Heart right ventricle (tissue), 16 donors: ENCODE data around the gene SNRNP200. TPM values are rescaled to one million over a fixed set of nuclear protein-coding genes. Genes with fewer than 3 reads are reported as not detected.

Source experiments
- ATAC-seq, 8 donors: fragments of 200-7000 bp; cut with Tn5 transposase; one replicate each; pipeline ENCODE4 v1.9.1; 2020; ENCODE audit warnings: mild to moderate bottlenecking in 8 of 8, moderate library complexity in 8 of 8, moderate number of reproducible peaks in 1 of 8
- DNase-seq, 2 donors: peaks; one replicate each; pipeline ENCODE4 v3.0.0-alpha.2; 2020
- H3K27ac ChIP-seq, 10 donors: fragments of 200-600 bp; sonication (generic) in 2 of 10; one replicate each; pipeline versions ENCODE4 v1.5.0 to v1.8.0; 2020 to 2022; ENCODE audit warnings: mild to moderate bottlenecking in 3 of 10
- H3K27me3 ChIP-seq, 7 donors: fragments of 200-600 bp; one replicate each; pipeline ENCODE4 v1.8.0; 2021 to 2022; ENCODE audit warnings: mild to moderate bottlenecking in 2 of 7
- H3K36me3 ChIP-seq, 9 donors: fragments of 200-600 bp; sonication (generic) in 1 of 9; one replicate each; pipeline versions ENCODE4 v1.5.0 to v1.8.0; 2020 to 2022; ENCODE audit warnings: mild to moderate bottlenecking in 2 of 9
- H3K4me1 ChIP-seq, 9 donors: fragments of 200-600 bp; sonication (generic) in 1 of 9; one replicate each; pipeline versions ENCODE4 v1.5.0 to v1.8.0; 2020 to 2022; ENCODE audit warnings: mild to moderate bottlenecking in 4 of 9
- H3K4me3 ChIP-seq, 10 donors: fragments of 200-600 bp; sonication (generic) in 2 of 10; one replicate each; pipeline versions ENCODE4 v1.5.0 to v1.8.0; 2020 to 2022; ENCODE audit warnings: mild to moderate bottlenecking in 7 of 10, moderate library complexity in 2 of 10
- H3K9me3 ChIP-seq, 11 donors: fragments of 200-600 bp in 10 of 11; sonication (generic) in 2 of 11; one replicate each; pipeline versions ENCODE4 v1.5.0 to v1.8.0; 2013 to 2022; ENCODE audit warnings: mild to moderate bottlenecking in 2 of 11, control low read depth in 1 of 11, moderate library complexity in 1 of 11
- CTCF ChIP-seq, 9 donors: fragments of 200-600 bp; sonication (generic) in 2 of 9; IDR thresholded peaks; one replicate each; pipeline versions ENCODE4 v1.5.0 to v1.8.0; 2021 to 2022; ENCODE audit warnings: antibody characterized with exemption in 9 of 9, mild to moderate bottlenecking in 5 of 9, moderate library complexity in 1 of 9
- WGBS, 2 donors: extraction: QIAGEN DNeasy Blood & Tissue Kit; methylation state at CpG; one replicate each; pipeline ENCODE4 v1.1.7; 2013; ENCODE audit warnings: inconsistent platforms in 1 of 2; 5-methylcytosine and 5-hydroxymethylcytosine counted together
- intact Hi-C, 10 donors: fragments of 100-400 bp; cut with DNase I; formaldehyde crosslinking; loops; one replicate each; pipeline versions ENCODE4 v1.11.1 to v1.14.2; 2022
- polyA plus RNA-seq, 2 donors: library from polyadenylated mRNA; stranded (reverse); fragments of 200-250 nt; gene quantifications; one replicate each; pipeline ENCODE4 v1.2.3, GENCODE V29; 2013
- total RNA-seq, 10 donors: library from RNA; stranded (reverse); fragmentation: NEBNext Ultra II Directional in 3 of 10; extraction: Animal tissue kit (Norgen Biotek cat#: 25700) in 3 of 10; gene quantifications; one replicate each; pipeline versions ENCODE4 v1.2.1 to v1.2.4, GENCODE V29; 2021 to 2023
- donor health status: Arrhythmogenic right ventricular cardiomyopathy.
- donor health status: ischemic (EF 13 %, LVEDD 7.1; RV severe dilation, severe dysfunction).
- donor health status: healthy with polysubstance abuse.
- donor health status: DM: no; HTN: yes; CAD: no.
- donor health status: DM: no; HTN: no; CAD: no.
- donor health status: ischemic (EF 25% LVEDD 6.9; RV normal size, moderate dysfunction).
- donor health status: ischemic (EF 25% LVEDD 5.7; RV mildly dilated, moderate dysfunction).
- donor health status: healthy.
- donor health status: DM: yes; HTN: yes; CAD: no.
- donor health status: Ischemic cardiomyopathy.
- donor health status: ischemic (EF 35%, LVEDD 5.7; RV mildly dilated, moderate dysfunction).
- donor health status: nonischemic (EF 11% LVEDD 7.7; RV severe dilation, severe dysfunction).
- donor health status: DM: yes; HTN: yes; CAD: no.
- donor health status: PGD.
- donor health status: ischemic (EF 29% LVEDD 5.4; RV normal size, mild dysfunction).
- donor health status: nonischemic (EF 23%, LVEDD 6.1; RV moderate dilation, normal function).

The SNRNP200 gene
- total and polyA plus RNA-seq, 12 donors = 49.2 to 70.5 (median 63.6) TPM

GRCh38 chr2:96353032-96353561, 47.8 kb upstream of the SNRNP200 start:
- Histone ChIP-seq H3K4me1 (peaks cover 0 to 36% (median 18%) of the 10 kb centered on the region in 9 donors), H3K27ac (peak overlapping the region in 9 of 10 donors; percentile 8 to 89 (median 73)), H3K27me3 (no peaks in the 10 kb centered on the region), H3K36me3 (peaks cover 0 to 32% (median 0%) of the 10 kb centered on the region in 9 donors), H3K9me3 (no peaks in the 10 kb centered on the region), H3K4me3 (no peak overlapping the region)
- intact Hi-C loops = loop anchor here in 2 of 10 donors (2.0 to 10.0 kb wide), 3 partner anchors 48 to 88 kb away; partner anchors contain the start of genes CIAO1 (in 1 of the 2), SNRNP200 (in 1 of the 2) and TMEM127 (in 1 of the 2)
- WGBS, 2 donors = 38 to 55% methylated on average over 9 of the region's 9 CpGs
- peak; percentile 70 to 77 for DNase-seq
- TF ChIP-seq CTCF (IDR thresholded peaks at IDR 0.05) = no peak
- peak; percentile 32 to 78 (median 57) for ATAC-seq

- H3K4me1 ChIP-seq = peaks cover 0 to 8% (median 0%) of the 10 kb centered on the region in 9 donors
- ATAC-seq (no peak), DNase-seq (no peak)
- no peaks in the 10 kb centered on the region for H3K9me3 ChIP-seq
- intact Hi-C loops = no loop called here
- H3K27ac ChIP-seq = no peak overlapping the region
- 95% methylated on average over 1 of the region's 1 CpG for WGBS, 2 donors
- no peak overlapping the region for H3K4me3 ChIP-seq
- H3K27me3 ChIP-seq = no peaks in the 10 kb centered on the region
- no peak for TF ChIP-seq CTCF (IDR thresholded peaks at IDR 0.05)
- H3K36me3 ChIP-seq = peaks cover 0 to 69% (median 0%) of the 10 kb centered on the region in 9 donors
These were observed 42.0 kb upstream of the SNRNP200 start for GRCh38 chr2:96347395-96347794.

GRCh38 chr2:96345868-96346462, 40.6 kb upstream of the SNRNP200 start:
- H3K4me1 ChIP-seq = peaks cover 0 to 8% (median 0%) of the 10 kb centered on the region in 9 donors
- ATAC-seq = no peak
- DNase-seq = no peak
- no peaks in the 10 kb centered on the region for H3K9me3 ChIP-seq
- peaks cover 0 to 78% (median 0%) of the 10 kb centered on the region in 9 donors for H3K36me3 ChIP-seq
- intact Hi-C loops = no loop called here
- H3K27me3 ChIP-seq = no peaks in the 10 kb centered on the region
- H3K4me3 ChIP-seq = no peak overlapping the region
- WGBS, 2 donors = 95 to 99% methylated on average over 6 of the region's 6 CpGs
- H3K27ac ChIP-seq = no peak overlapping the region
- no peak for TF ChIP-seq CTCF (IDR thresholded peaks at IDR 0.05)

GRCh38 chr2:96345438-96345837, 40.1 kb upstream of the SNRNP200 start:
- H3K4me1 ChIP-seq = peaks cover 0 to 8% (median 0%) of the 10 kb centered on the region in 9 donors
- intact Hi-C loops = no loop called here
- no peak overlapping the region for H3K4me3 ChIP-seq
- TF ChIP-seq CTCF (IDR thresholded peaks at IDR 0.05) = peak in 7 of 9 donors; percentile 17 to 52 (median 37)
- WGBS, 2 donors = 59 to 81% methylated on average over 4 of the region's 4 CpGs
- peak; percentile 42 to 92 (median 65) for ATAC-seq
- no peaks in the 10 kb centered on the region for H3K9me3 ChIP-seq
- H3K36me3 ChIP-seq = peaks cover 0 to 73% (median 0%) of the 10 kb centered on the region in 9 donors
- no peak for DNase-seq
- H3K27me3 ChIP-seq = no peaks in the 10 kb centered on the region
- H3K27ac ChIP-seq = peak overlapping the region in 1 of 10 donors; percentile 82
